Astrocyte of the cerebellum (primary cell): ENCODE measurements around the gene ANGPTL8.

ENCODE experiments used
- DNase-seq: peaks from one replicate; pipeline ENCODE4 v3.0.0-alpha.2; 2011; ENCODE audit warnings: low read depth
- H3K4me3 ChIP-seq: 2 replicates; pipeline ENCODE4 v1.5.1; 2011; ENCODE audit warnings: mild to moderate bottlenecking, low read depth, low read length, moderate library complexity
- CTCF ChIP-seq: IDR thresholded peaks from 2 replicates; pipeline ENCODE4 v1.5.1; 2012; ENCODE audit warnings: low read length, low read depth, moderate library complexity, mild to moderate bottlenecking; ENCODE audit errors: missing control alignments
- in situ Hi-C: cut with HindIII; loops from 2 replicates; pipeline ENCODE4 v1.10.0; 2017; ENCODE audit warnings: low sequenced_read_pairs

Gene ANGPTL8

GRCh38 chr19:11203194-11204075, 36.0 kb upstream of the ANGPTL8 start:
- TF ChIP-seq CTCF, result peak; percentile 70
- H3K4me3 ChIP-seq, result no peak overlapping the region
- no peak for DNase-seq
- in situ Hi-C loops, result no loop called here

GRCh38 chr19:11204076-11204602, 35.3 kb upstream of the ANGPTL8 start:
- no peak for TF ChIP-seq CTCF
- in situ Hi-C loops, result no loop called here
- no peak overlapping the region for H3K4me3 ChIP-seq
- no peak for DNase-seq

GRCh38 chr19:11204943-11205349, 34.5 kb upstream of the ANGPTL8 start:
- in situ Hi-C loops, result no loop called here
- no peak for DNase-seq
- H3K4me3 ChIP-seq, result no peak overlapping the region
- TF ChIP-seq CTCF, result no peak

- in situ Hi-C loops, result no loop called here
- TF ChIP-seq CTCF, result no peak
- H3K4me3 ChIP-seq, result no peak overlapping the region
- no peak for DNase-seq
Observed at GRCh38 chr19:11205939-11206570, 33.4 kb upstream of the ANGPTL8 start.

- DNase-seq, result no peak
- in situ Hi-C loops, result no loop called here
- TF ChIP-seq CTCF, result no peak
- H3K4me3 ChIP-seq, result no peak overlapping the region
Observed at GRCh38 chr19:11208561-11209471, 30.6 kb upstream of the ANGPTL8 start.
